Ramos (cell line): ENCODE data around the gene GRM7.
"Not testable (repeated sequence)": the region's sequence is repeated elsewhere in the genome, so short reads cannot be mapped to it uniquely, and the experiment has no call there.

Source experiments
- in situ Hi-C: fragments of 300-500 bp; cut with MboI; formaldehyde crosslinking; loops from one replicate; pipeline ENCODE4 v1.14.3; 2022; ENCODE audit warnings: low sequenced_read_pairs; ENCODE audit not compliant: unreplicated experiment

GRM7 gene

DNA sequence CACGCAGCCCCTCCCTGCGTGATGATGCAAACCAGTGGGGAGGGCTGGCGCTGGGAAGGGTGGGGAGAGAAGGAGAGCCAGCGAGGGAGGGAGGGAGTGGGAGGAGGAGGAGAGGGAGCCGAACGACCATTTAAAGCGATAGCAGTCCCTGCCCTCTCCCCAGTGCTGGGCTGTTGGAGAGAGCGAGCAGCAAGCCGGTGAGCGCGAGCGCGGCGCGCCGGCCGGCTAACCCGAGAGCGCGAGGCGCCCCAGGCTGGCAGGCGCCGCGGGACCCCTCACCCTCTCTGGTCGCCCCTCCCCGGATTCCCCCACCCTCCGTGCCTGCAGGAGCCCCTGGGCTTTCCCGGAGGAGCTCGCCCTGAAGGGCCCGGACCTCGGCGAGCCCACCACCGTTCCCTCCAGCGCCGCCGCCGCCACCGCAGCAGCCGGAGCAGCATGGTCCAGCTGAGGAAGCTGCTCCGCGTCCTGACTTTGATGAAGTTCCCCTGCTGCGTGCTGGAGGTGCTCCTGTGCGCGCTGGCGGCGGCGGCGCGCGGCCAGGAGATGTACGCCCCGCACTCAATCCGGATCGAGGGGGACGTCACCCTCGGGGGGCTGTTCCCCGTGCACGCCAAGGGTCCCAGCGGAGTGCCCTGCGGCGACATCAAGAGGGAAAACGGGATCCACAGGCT is at the start of gene GRM7:
Gene GRM7 (plus strand): TSS at position 162 of the 671 bp plus-strand sequence.
- in situ Hi-C loops = no loop called here

DNA sequence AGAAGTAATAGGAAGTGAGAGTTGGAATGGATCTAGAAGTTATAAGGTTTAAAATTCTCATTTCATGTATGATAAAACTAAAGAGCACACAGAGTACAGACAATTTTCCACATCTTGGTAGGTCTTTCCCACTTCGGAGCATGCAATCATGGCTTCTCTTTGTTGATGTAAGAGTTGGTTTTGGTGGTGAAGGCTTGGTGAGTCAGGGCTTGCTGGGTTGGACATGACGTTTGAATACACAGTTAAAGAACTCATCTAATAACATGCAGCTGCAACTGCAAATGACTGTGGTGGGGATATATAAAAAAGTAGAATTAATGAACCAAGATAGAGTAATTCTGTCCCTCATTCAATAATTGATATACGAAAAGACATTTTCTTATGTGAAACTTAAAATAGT is 39.5 kb upstream of the GRM7 start:
- in situ Hi-C loops = no loop called here

- in situ Hi-C loops = no loop called here
Observed at GRCh38 chr3:6825524-6825923, 35.4 kb upstream of the GRM7 start.

DNA sequence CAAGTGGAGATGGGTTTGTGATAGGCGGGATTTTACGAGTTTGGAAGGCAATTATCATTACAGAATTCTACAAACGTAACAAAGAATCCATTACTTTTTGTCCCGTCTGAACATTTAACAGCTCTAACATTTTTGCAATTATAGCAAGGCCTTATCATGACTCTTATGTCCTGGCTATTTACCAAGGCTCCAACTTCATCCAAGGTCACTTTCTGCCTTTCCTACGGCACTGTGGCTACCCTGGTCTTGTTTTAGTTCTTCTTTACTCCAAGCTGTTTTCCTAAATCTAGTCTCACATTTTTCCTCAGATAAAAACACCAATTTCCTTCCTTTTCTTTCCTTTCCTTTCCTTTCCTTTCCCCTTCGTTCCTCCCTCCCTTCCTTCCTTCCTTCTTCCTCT is 33.5 kb upstream of the GRM7 start:
- in situ Hi-C loops = no loop called here

DNA sequence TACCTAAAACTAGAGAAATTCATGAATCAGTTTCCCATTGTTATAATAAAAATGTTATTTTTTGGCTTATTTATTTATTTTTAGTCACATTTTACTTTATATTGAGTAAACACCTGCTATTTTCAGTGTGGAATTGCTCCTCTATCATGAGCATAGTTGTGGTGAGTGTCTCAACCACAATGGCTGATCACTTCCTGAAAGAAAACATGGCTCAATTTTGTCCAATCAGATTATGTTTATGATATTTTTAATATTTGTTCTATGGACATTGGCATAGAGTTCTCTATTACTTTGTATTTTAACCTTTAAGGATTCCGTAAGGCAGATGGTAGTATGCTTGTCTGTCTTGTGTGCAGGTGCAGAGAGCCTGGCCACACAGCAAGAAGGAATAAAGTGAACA is 16.2 kb upstream of the GRM7 start:
- in situ Hi-C loops = no loop called here

GRCh38 chr3:6854184-6854583 is 6.7 kb upstream of the GRM7 start:
- in situ Hi-C loops = no loop called here

DNA sequence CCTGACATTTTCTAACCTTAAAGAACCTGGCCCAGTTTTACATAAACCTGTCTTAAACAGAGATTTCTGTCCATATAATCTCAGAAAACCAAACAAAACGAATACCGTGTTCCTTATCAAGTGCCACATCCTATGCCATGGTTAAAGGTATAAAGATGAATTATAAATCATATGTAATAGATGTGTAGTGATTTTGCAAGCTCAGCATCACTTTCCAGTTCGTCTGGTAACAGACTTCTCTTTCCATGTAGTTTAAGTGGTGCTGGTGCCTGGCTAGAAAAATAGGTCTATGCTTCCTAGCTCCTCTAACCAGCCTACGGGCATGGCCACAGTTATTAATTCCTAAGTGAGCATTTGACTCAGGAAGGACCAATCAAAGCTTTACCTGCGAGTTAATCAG is 3.4 kb upstream of the GRM7 start:
- in situ Hi-C loops = no loop called here

- in situ Hi-C loops = no loop called here
Observed at GRCh38 chr3:6860149-6860953, 564 bp upstream of the GRM7 start.

DNA sequence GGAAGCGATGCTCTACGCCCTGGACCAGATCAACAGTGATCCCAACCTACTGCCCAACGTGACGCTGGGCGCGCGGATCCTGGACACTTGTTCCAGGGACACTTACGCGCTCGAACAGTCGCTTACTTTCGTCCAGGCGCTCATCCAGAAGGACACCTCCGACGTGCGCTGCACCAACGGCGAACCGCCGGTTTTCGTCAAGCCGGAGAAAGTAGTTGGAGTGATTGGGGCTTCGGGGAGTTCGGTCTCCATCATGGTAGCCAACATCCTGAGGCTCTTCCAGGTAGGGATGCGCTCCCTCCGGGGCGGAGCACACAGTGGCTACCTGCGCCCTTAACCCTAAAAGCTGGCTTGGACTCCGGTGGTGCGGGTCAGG is 698 bp downstream of the GRM7 start:
- in situ Hi-C loops = no loop called here

GRCh38 chr3:6862041-6862879 is 1.3 kb downstream of the GRM7 start:
- in situ Hi-C loops = no loop called here

- in situ Hi-C loops = no loop called here
Observed at GRCh38 chr3:6862880-6863195, 1.9 kb downstream of the GRM7 start.

- in situ Hi-C loops = no loop called here
Observed at GRCh38 chr3:6867269-6867668, 6.4 kb downstream of the GRM7 start.

GRCh38 chr3:6878731-6879130 is 17.8 kb downstream of the GRM7 start:
- in situ Hi-C loops = no loop called here

- in situ Hi-C loops = no loop called here
Observed at GRCh38 chr3:6912240-6912639, 51.3 kb downstream of the GRM7 start.

GRCh38 chr3:6915898-6916297 is 55.0 kb downstream of the GRM7 start:
- in situ Hi-C loops = no loop called here

- in situ Hi-C loops = no loop called here
Observed at GRCh38 chr3:6921066-6921465, 60.2 kb downstream of the GRM7 start.

DNA sequence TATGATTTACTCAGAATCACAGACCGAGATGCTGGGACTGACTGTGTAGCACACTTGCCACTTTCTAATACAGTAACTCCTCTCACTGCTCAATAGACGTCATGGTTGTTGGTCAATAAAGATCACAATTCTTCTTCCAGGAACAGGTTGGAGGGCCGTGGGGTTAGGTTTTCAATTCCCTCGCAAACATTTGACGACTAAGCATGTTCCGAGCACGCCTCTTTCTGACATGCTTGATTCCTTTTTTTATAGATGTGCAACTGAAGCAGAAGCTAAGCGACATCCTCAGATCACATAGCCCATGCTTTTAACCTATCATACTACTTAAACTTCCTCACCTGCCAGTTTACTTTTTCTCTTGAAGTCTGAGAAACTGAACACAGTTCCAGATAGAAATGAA is 61.0 kb downstream of the GRM7 start:
- in situ Hi-C loops = no loop called here

DNA sequence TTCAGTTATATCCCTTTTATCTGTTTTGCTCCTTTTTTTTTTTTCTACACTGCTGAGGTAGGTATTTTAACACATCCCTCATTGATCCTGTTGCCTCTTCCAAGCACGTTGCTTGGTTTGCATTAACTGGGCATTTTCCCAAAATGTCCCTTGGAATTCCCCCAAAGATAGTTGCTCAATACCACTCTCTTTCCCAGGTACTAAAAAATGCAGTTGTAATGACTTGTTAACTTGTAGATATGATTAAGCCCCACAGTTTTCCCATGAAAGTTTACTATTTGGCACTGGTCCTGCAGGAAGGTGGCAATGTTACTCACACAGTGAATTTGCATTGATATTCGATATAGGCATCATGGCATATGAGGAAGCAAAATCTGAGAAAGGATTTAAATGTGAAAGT is 67.1 kb downstream of the GRM7 start:
- in situ Hi-C loops = no loop called here

DNA sequence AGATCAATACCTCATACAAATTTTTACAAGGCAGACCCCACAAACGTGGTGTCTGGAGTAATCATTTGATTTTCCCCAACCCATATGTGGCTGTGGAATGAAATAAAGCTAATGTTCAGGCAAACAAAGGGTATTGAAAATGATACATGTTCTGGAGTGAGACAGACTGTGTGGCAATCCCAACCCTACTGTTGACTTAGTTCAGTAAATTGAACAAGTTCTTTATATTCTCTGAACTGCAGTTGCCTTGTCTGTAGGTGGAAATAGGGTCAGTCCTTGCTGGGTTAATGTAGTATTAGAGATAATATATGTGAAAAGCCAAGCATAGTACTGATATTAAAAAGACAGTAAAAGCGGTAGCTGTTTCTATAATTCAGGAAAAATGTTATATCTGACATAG is 69.0 kb downstream of the GRM7 start:
- in situ Hi-C loops = no loop called here

- in situ Hi-C loops = not testable (repeated sequence)
Observed at GRCh38 chr3:6935418-6935817, 74.5 kb downstream of the GRM7 start.

DNA sequence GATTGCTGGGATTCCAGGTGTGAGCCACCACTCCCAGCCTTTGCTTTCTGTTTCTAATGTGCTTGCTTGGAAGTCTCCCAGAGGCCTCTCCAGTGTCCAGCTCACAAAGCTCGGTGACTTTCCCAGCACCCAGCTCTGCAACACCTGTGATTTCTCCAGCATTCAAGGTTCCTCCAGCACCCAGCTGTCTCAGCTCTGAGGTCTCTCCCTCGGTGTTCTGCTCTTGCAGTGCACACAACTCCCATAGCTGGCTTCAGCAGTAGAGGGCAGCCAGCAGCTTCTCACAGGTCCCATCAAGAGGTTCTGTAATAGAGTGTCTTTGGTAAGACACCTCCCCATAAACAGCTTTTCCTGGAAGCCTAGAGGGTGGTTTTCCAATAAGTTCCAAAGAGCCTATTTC is 75.1 kb downstream of the GRM7 start:
- in situ Hi-C loops = no loop called here
